ENCODE results near the gene TCP11.
A peak's percentile ranks its signal among the peaks of the same experiment; 100 is the strongest.
"Not testable (repeated sequence)": the region's sequence is repeated elsewhere in the genome, so short reads cannot be mapped to it uniquely, and the experiment has no call there.

TCP11 gene

GRCh38 chr6:35148167-35148741 lies 7.1 kb upstream of the TCP11 start:
- DNase-seq (ENCODE audit: extremely low read depth in 1 of 2, low read depth in 1 of 2), result no peak

- no peak for DNase-seq (ENCODE audit: extremely low read depth in 1 of 2, low read depth in 1 of 2)
Observed at GRCh38 chr6:35147486-35147885, 6.3 kb upstream of the TCP11 start.

- no peak for DNase-seq (ENCODE audit: extremely low read depth in 1 of 2, low read depth in 1 of 2)
Observed at GRCh38 chr6:35147026-35147425, 5.9 kb upstream of the TCP11 start.

GRCh38 chr6:35146453-35146852 lies 5.3 kb upstream of the TCP11 start:
- no peak for DNase-seq (ENCODE audit: extremely low read depth in 1 of 2, low read depth in 1 of 2)

GRCh38 chr6:35145757-35146156 lies 4.6 kb upstream of the TCP11 start:
- no peak for DNase-seq (ENCODE audit: extremely low read depth in 1 of 2, low read depth in 1 of 2)

- no peak for DNase-seq (ENCODE audit: extremely low read depth in 1 of 2, low read depth in 1 of 2)
Observed at GRCh38 chr6:35142588-35143569, 1.7 kb upstream of the TCP11 start.

- DNase-seq (ENCODE audit: extremely low read depth in 1 of 2, low read depth in 1 of 2), result no peak
Observed at GRCh38 chr6:35140639-35141006, 516 bp downstream of the TCP11 start.

- DNase-seq (ENCODE audit: extremely low read depth in 1 of 2, low read depth in 1 of 2), result peak in 1 of 2 donors; percentile 25
Observed at GRCh38 chr6:35139924-35140638, 1.1 kb downstream of the TCP11 start.

GRCh38 chr6:35139470-35139869 lies 1.7 kb downstream of the TCP11 start:
- DNase-seq (ENCODE audit: extremely low read depth in 1 of 2, low read depth in 1 of 2), result no peak

- DNase-seq (ENCODE audit: extremely low read depth in 1 of 2, low read depth in 1 of 2), result not testable (repeated sequence)
Observed at GRCh38 chr6:35138191-35138590, 2.9 kb downstream of the TCP11 start.

GRCh38 chr6:35136185-35136584 lies 5.0 kb downstream of the TCP11 start:
- DNase-seq (ENCODE audit: extremely low read depth in 1 of 2, low read depth in 1 of 2), result no peak

- DNase-seq (ENCODE audit: extremely low read depth in 1 of 2, low read depth in 1 of 2), result no peak
Observed at GRCh38 chr6:35128496-35128895, 12.6 kb downstream of the TCP11 start.

- DNase-seq (ENCODE audit: extremely low read depth in 1 of 2, low read depth in 1 of 2), result no peak
Observed at GRCh38 chr6:35128042-35128441, 13.1 kb downstream of the TCP11 start.

- no peak for DNase-seq (ENCODE audit: extremely low read depth in 1 of 2, low read depth in 1 of 2)
Observed at GRCh38 chr6:35124356-35124755, 16.8 kb downstream of the TCP11 start.

- no peak for DNase-seq (ENCODE audit: extremely low read depth in 1 of 2, low read depth in 1 of 2)
Observed at GRCh38 chr6:35120746-35121145, 20.4 kb downstream of the TCP11 start.

GRCh38 chr6:35108309-35108885 lies 32.7 kb downstream of the TCP11 start:
- no peak for DNase-seq (ENCODE audit: extremely low read depth in 1 of 2, low read depth in 1 of 2)

GRCh38 chr6:35107761-35108160 lies 33.4 kb downstream of the TCP11 start:
- not testable (repeated sequence) for DNase-seq (ENCODE audit: extremely low read depth in 1 of 2, low read depth in 1 of 2)

- not testable (repeated sequence) for DNase-seq (ENCODE audit: extremely low read depth in 1 of 2, low read depth in 1 of 2)
Observed at GRCh38 chr6:35107208-35107607, 33.9 kb downstream of the TCP11 start.

- not testable (repeated sequence) for DNase-seq (ENCODE audit: extremely low read depth in 1 of 2, low read depth in 1 of 2)
Observed at GRCh38 chr6:35106061-35106460, 35.1 kb downstream of the TCP11 start.

GRCh38 chr6:35105078-35105477 lies 36.1 kb downstream of the TCP11 start:
- no peak for DNase-seq (ENCODE audit: extremely low read depth in 1 of 2, low read depth in 1 of 2)

GRCh38 chr6:35099116-35099515 lies 42.0 kb downstream of the TCP11 start:
- DNase-seq (ENCODE audit: extremely low read depth in 1 of 2, low read depth in 1 of 2), result no peak

Data from activated CD8-positive, alpha-beta memory T cell treated with anti-CD3 and anti-CD28 coated beads for 1 hour (primary cell).